GM12891 (cell line): ENCODE results near the gene ABAT.

Source experiments
- POLR2A ChIP-seq: IDR thresholded peaks from 2 replicates; pipeline ENCODE4 v1.6.1; 2011; ENCODE audit warnings: low read depth, low read length, control low read depth
- POLR2AphosphoS5 ChIP-seq: IDR thresholded peaks from 2 replicates; pipeline ENCODE4 v1.6.1; 2011; ENCODE audit warnings: low read depth, low read length, control low read depth
- SPI1 ChIP-seq: IDR thresholded peaks from 2 replicates; pipeline ENCODE4 v1.6.1; 2011; ENCODE audit warnings: low read depth, low read length, control low read depth
- TAF1 ChIP-seq: IDR thresholded peaks from 2 replicates; pipeline ENCODE4 v1.6.1; 2011; ENCODE audit warnings: low read depth, low read length, control low read depth

GRCh38 chr16:8795818-8796217 lies 121.4 kb downstream of the ABAT start:
- TF ChIP-seq POLR2A (no peak), SPI1 (no peak), POLR2AphosphoS5 (no peak), TAF1 (no peak)
